NCI-H2227 (cell line): ENCODE data around the gene ZBTB7C.

Experiments
- DNase-seq: peaks from one replicate; lab custom pipeline; 2025; ENCODE audit not compliant: unreplicated experiment; lab: John Stamatoyannopoulos, UW

The ZBTB7C gene

DNA sequence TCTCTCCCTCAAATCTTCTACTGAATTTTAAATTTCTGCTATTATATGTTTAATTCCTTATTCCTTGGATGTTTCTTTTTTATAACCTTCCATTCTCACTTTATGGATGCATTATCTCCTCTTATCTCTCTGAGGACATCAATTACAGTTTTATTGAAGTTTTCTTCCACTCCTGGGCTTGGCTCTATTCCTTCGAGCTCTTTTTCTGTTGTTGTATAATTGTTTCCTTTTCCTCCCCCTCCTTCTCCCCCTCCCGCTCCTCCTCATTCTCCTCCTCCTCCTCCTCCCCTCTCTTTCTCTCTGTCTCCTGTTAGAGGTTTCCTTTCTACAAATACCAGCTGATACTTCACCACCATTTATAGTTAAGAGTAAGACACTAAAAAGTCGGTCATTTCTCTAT lies 209.8 kb downstream of the ZBTB7C start:
- DNase-seq = no peak

- no peak for DNase-seq
Observed at GRCh38 chr18:48197819-48198218, 211.4 kb downstream of the ZBTB7C start.

GRCh38 chr18:48195787-48196186 lies 213.4 kb downstream of the ZBTB7C start:
- DNase-seq = no peak

GRCh38 chr18:48194591-48195181 lies 214.5 kb downstream of the ZBTB7C start:
- DNase-seq = no peak

GRCh38 chr18:48193521-48194492 lies 215.4 kb downstream of the ZBTB7C start:
- no peak for DNase-seq

- DNase-seq = no peak
Observed at GRCh38 chr18:48192542-48192941, 216.6 kb downstream of the ZBTB7C start.

DNA sequence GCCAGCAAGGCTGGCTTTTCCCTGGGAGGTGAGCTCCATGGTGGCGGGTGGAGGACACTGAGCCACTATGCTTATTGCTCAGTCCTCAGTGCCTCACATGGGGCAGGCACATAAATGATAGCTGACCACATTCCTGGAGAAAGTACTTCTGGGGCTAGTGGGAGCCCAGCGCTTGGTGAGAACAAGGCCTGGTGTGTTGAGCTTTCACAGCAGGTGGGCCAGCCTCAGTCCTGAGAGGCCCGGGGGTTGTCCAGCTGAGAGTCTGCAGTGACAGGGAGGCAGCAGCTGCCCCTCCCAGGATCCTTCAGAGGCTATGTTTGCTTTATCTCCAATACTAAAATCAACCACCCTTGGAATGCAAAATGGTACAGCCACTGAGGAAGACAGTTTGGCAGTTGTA lies 217.7 kb downstream of the ZBTB7C start:
- DNase-seq = peak; percentile 16

DNA sequence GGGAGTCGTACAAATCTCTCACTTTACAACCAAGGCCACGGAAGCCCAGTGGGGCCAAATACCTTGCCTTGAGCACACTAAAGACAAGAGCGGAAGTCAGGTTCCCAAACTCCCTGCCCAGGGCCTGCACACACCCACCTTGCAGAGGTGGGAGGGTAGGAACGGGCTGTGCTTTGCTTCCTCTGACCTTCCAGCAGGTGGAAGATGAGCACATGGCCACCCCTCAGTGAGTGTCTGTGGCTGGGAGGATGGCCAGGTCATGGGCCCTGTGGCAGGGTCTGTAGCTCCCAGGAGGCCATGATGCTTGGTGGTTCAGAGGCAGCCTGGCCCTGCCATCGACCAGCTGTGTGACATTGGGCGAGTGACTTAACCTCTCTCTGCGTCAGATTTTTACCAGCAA lies 218.2 kb downstream of the ZBTB7C start:
- no peak for DNase-seq

- no peak for DNase-seq
Observed at GRCh38 chr18:48188609-48189008, 220.6 kb downstream of the ZBTB7C start.

- peak; percentile 40 for DNase-seq
Observed at GRCh38 chr18:48186861-48187260, 222.3 kb downstream of the ZBTB7C start.

DNA sequence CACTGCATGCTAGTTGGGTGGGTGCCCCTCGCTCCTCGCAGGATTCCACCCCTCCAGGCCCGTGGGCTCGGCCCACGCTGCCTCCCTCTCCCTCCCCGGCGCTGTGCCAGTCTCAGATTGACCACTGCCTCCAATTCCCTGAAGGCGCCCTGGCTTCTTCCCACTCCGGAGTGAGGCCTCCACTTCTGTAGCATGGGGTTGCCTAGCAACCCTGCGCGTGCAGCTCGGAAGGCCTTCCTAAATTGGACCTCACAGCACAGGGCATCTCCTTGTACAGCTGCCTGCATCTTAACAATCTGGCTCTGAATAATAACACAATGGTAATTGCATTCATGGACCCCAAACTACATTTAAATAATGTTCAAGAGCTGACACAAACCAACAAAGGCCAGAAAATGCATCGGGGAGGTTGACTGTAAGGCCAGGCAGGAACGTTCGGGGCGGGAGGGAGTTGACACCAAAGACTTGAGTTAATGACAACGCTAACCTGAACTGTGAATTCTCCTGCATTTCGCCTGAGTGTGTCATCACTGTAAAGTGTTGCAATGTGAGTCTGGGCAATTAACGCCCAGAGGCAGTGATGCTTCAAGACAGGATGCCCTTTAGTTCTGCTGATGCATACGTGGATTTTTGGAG lies 222.9 kb downstream of the ZBTB7C start:
- peak; percentile 86 for DNase-seq

DNA sequence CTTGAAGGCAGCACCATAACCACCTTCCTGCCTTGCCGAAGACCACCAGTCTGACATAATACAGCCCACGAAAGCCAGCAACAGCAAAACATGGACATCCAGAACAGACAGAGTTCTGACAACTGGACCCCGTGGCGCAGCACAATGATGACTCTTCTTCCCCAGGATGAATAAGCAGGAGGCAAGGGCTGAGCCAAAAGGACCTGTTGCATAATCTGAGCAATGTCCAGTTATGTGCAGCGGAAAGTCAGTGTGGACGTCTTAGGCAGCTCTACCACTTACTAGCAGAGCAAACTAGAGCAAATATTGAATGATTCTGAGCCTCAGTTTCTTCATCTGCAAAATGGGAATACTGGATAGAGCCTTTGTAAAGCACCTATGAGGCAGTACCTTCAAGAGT lies 225.1 kb downstream of the ZBTB7C start:
- no peak for DNase-seq

DNA sequence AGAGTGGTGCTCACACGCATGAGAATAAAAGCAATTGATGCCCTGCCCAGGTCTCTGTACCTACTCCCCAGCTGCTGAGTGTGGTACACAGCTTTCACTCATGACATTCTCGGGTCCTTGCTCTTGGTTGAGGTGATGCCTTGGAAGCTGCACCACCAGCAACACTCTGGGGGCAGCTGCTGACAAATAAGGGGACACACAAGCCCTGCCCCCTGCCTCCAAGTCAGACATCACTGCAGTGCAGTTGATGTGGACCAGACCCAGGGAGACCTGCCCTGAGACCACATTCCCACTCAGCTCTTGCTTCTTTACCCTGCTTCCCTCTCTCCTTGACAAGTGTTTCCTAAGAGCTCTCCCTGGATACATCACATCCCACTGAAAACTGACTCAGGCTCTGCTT lies 225.6 kb downstream of the ZBTB7C start:
- no peak for DNase-seq

- no peak for DNase-seq
Observed at GRCh38 chr18:48182779-48183178, 226.4 kb downstream of the ZBTB7C start.

GRCh38 chr18:48181857-48182256 lies 227.3 kb downstream of the ZBTB7C start:
- DNase-seq = no peak

DNA sequence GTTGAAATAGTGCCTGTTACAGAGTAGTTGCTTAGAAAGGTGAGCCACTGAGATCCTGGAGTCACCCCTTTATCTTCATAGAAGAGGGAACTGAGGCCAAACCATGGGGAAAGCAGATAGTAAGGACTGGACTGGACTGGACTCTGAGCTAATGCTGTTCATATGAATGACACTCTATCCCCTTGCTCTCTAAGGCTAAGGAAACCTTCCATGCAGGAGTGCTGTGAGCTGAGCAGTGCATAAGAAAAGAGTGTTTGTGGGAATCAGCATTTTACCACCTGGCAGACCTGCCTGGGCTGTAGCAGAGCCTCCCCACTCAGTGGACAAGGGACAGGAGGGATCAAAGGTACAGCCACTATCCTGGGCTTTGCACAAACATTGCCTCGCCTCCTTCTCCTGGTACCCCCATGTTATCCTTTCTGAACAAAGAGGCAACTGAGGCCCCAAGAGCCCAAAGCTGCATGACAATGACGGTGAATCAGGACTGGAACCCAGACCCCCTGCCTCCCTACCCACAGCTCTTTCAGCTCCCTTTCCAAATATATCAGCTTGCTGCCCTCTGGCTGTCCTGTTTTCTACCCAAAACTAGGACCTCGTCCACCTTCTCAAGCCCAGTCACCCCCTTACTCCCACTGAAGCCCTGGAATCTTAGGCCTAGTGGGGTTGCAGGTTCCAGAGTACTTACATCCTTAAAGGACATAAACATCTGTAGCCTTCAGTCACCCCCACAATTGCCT lies 227.9 kb downstream of the ZBTB7C start:
- DNase-seq = no peak

GRCh38 chr18:48179666-48180065 lies 229.5 kb downstream of the ZBTB7C start:
- DNase-seq = no peak

DNA sequence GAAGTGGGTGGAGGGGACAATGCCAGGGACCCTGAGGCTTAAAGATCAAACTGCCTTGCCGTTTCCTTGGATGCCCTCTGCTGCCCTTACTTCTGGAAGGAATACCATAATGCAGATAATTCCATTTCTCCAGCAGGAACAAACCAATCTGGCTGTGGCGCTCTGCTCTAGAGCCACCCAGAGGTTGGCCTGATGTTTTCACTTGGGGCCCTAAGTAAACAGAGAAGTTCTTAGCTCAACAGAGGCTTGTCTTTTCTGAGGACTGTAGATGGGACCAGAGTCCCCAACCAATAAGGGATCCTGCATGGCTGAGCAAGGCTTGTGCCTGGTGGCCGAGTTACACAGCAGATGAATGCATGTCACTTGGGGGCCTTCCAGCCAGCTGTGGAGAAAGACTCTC lies 230.2 kb downstream of the ZBTB7C start:
- DNase-seq = no peak

GRCh38 chr18:48176909-48177308 lies 232.3 kb downstream of the ZBTB7C start:
- DNase-seq = no peak

- DNase-seq = no peak
Observed at GRCh38 chr18:48173557-48173956, 235.6 kb downstream of the ZBTB7C start.
